Fibroblast of villous mesenchyme (primary cell): Measurements from ENCODE around the gene CBFA2T3. TPM values are rescaled to one million over a fixed set of nuclear protein-coding genes. Genes with fewer than 3 reads are reported as not detected.

Experiments
- DNase-seq: peaks from one replicate; pipeline ENCODE4 v3.0.0-alpha.2; 2010; ENCODE audit warnings: low read depth
- H3K4me3 ChIP-seq: 2 replicates; pipeline ENCODE4 v1.5.1; 2011; ENCODE audit warnings: low read depth, mild to moderate bottlenecking, low read length
- total RNA-seq: library from RNA; depleted of rRNA; stranded (reverse); fragments of >200 nt; gene quantifications from 2 replicates; pipeline ENCODE4 v1.2.3, GENCODE V29; 2012
- TF ChIP-seq, protein P1 (sequence below): IDR thresholded peaks from 2 replicates; pipeline ENCODE4 v1.5.1; 2012; ENCODE audit warnings: low read depth, mild to moderate bottlenecking, low read length; ENCODE audit not compliant: insufficient read depth

The CBFA2T3 gene
- total RNA-seq: not detected in 2 replicates

DNA sequence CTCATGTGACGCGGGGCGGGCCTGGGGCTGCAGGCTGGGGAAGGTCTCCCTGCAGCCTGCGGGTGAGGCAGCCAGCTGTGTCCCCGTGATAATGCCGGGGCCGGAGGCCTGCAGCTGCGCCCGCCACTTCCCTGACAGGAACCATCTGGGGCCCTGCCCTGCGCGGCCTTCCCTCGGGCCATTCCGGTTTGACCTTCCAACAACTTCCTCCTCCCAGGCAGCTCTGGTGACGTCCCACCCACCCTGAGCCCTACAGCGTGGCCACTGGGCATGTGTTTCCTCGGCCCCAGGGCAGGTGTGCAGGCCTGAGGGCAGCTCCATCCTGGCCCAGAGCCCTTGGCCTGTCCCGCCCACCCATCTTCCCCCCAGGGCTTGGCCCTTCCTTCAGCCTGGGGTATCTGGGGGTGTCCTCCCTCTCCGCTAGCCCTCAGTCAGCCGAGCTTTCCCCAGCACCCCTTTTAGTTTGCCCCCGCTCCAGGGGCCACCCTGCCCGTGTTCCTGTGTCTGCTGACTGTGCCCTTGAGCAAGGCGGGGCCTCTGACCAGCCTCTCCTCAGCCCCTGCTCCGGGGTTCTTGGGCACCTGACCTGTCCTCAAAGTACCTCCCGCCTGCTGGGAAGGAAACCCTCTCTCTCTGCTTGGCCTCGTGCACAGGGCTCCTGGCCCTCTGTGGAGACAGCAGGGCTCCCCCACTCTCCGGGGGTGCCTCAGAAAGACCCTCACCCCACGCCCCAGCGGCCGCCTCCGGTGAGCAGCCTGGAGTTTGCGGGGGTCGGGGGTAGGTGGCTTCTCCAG, at the start of gene CBFA2T3:
Gene CBFA2T3 (minus strand): TSS at position 190 of the 794 bp plus-strand sequence. CDS start 400 bp downstream, outside the sequence.
- no peak within 1 kb of the TSS for H3K4me3 ChIP-seq
- TF ChIP-seq, protein P1, sequence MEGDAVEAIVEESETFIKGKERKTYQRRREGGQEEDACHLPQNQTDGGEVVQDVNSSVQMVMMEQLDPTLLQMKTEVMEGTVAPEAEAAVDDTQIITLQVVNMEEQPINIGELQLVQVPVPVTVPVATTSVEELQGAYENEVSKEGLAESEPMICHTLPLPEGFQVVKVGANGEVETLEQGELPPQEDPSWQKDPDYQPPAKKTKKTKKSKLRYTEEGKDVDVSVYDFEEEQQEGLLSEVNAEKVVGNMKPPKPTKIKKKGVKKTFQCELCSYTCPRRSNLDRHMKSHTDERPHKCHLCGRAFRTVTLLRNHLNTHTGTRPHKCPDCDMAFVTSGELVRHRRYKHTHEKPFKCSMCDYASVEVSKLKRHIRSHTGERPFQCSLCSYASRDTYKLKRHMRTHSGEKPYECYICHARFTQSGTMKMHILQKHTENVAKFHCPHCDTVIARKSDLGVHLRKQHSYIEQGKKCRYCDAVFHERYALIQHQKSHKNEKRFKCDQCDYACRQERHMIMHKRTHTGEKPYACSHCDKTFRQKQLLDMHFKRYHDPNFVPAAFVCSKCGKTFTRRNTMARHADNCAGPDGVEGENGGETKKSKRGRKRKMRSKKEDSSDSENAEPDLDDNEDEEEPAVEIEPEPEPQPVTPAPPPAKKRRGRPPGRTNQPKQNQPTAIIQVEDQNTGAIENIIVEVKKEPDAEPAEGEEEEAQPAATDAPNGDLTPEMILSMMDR: no peak
- DNase-seq: peak; percentile 68

DNA sequence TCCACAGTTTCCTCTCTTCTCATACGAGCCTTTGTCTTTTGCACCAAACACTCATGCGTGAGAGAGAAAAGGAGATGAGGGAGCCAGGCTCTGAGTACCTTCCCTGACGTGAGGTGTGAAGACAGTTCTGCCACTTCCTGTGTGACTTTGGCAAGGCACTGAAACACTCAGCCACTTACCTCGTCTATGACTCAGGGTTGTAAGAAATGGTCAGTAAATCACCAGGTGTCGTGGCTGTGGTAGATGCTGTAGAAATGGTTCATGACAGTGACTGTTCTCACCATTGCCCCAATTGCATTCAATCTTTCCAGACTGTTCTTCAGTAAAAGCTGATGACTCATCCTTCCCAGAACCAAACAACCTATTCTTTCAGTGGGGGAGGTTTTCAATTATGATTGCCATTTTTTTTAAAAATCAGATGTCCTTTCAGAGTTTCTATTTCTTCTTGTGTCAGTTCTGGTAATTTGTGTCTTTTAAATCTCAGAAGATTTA, 49.2 kb upstream of the CBFA2T3 start:
- TF ChIP-seq, protein P1: no peak
- DNase-seq: no peak
- no peak overlapping the region for H3K4me3 ChIP-seq

GRCh38 chr16:89025636-89026035, 48.6 kb upstream of the CBFA2T3 start:
- DNase-seq: no peak
- H3K4me3 ChIP-seq: no peak overlapping the region
- TF ChIP-seq, protein P1: no peak

DNA sequence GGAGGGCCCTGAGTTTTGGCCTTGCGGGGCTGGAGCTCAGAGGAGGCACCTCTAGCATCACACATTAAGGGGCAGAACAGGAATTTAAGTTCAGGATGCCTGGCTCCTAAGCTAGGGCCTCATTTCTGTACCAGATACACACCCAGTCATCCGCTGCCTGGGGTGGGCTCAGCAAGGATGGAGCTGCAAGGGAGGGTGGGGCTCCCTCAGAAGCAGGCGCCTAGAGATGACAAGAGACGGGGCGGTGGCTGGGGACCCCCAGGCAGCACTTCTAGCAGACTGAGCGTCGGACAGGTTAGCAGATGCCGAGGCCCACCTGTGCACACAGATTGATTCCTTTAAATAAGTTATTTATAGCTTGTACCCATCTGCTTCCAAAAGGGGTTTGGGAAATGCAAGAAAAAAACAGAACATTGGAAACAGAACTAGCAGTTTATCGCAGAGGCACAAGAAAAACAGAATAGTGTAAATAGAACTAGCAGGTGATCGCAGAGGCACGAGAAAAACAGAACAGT, 47.6 kb upstream of the CBFA2T3 start:
- no peak for DNase-seq
- H3K4me3 ChIP-seq: no peak overlapping the region
- TF ChIP-seq, protein P1: no peak

GRCh38 chr16:89023621-89024511, 46.9 kb upstream of the CBFA2T3 start:
- TF ChIP-seq, protein P1: no peak
- no peak overlapping the region for H3K4me3 ChIP-seq
- DNase-seq: no peak

GRCh38 chr16:89023151-89023551, 46.1 kb upstream of the CBFA2T3 start:
- H3K4me3 ChIP-seq: no peak overlapping the region
- TF ChIP-seq, protein P1: no peak
- DNase-seq: no peak
